ENCODE data around the gene CDC27. TPM values are rescaled to one million over a fixed set of nuclear protein-coding genes. Genes with fewer than 3 reads are reported as not detected.
"Not testable (repeated sequence)": the region's sequence is repeated elsewhere in the genome, so short reads cannot be mapped to it uniquely, and the experiment has no call there.

CDC27 gene
- total RNA-seq: 81.2 TPM
- long read RNA-seq, full-length matches to known transcripts: 1 of 13 reads
- long read RNA-seq, partial matches to known transcripts: 5 of 13 reads
- long read RNA-seq, other reads (novel, unspliced or antisense): 7 of 13 reads

- intact Hi-C loops (cut with DNase I): loop anchor here (5.0 kb wide), 1 partner anchor 33 kb away; no protein-coding TSS in a partner anchor
Observed at GRCh38 chr17:47188876-47189731, at the start of gene CDC27. Gene CDC27, minus strand, starts transcription at chr17:47189295. Its CDS starts 123 bp downstream, at chr17:47189172.

DNA sequence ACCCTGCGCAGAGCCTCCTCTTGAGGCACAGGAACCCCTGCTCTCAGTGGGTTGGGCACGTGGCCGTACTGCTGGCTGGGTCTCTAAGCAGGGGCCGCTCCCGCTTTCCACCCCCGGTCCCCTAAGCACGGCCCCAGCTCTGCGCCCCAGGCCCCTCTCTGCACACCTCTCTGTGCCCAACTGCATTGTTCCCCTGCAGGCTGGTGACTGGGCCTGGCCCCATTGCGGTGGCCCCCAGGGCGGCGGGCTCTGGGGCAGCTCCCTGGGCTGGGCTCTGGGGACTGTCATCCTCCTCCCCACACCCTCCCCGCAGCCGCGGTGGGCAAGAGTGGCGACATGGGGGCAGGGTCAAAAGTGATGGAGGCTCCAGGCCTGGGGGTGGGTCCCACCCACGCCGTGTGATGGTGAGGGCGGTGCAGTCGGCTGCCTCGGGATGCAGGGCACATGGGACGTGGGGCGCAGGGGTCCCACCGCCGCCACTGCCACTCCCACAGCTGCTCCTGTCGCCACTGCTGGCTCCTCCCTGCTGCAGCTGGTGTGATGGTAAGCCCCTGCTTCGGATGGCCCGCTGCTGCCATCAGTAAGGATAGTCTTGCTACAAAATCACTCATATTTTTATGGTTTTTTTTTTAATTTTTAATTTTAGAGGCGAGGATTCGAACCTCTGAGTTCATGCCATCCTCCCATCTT is 49.4 kb upstream of the CDC27 start:
- intact Hi-C loops (cut with DNase I): no loop called here
- DNase-seq (ENCODE audit: low spot score): no peak

More at GRCh38 chr17:47188876-47189731, at the start of gene CDC27:
- peak; percentile 99 for DNase-seq (ENCODE audit: low spot score)

- no peak for DNase-seq (ENCODE audit: low spot score)
- intact Hi-C loops (cut with DNase I): no loop called here
Observed at GRCh38 chr17:47237841-47238240, 48.7 kb upstream of the CDC27 start.

DNA sequence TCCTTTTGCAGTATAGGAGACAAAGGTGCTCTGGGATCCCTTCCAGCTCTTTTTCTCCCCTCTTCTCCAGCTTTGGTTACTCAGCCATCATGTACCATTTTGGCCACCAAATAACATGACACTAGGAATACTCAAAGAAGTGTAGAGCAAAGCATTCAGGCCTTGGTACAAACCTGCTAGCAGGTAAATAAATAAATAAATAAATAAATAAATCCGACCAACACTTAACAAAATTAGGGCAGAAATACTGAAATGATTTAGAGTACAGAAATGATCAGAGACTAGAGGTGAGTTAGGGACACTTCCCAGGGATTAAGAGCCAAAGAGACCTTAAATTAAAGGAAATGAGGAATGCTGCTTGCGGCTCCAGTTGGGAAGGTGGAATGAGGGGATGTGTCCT is 46.8 kb upstream of the CDC27 start:
- no peak for DNase-seq (ENCODE audit: low spot score)
- intact Hi-C loops (cut with DNase I): no loop called here

DNA sequence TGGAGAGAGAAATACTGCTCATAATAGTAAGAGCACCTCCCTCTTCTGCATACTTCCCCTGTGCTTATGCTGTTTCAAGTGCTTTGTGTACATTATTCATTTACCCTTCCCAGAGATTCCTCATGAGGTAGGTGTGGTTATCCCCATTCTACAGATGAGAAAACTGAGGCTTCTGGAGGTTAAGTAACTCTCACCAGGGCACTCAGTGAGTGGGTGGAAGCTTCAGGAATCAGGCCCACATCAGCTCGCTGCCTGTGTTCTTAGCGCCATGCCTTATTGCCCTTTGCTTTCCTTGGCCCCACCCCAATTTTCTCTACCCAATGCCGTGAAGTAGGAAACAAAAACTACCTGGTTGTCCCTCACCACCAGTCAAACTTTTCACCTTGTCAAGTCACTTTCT is 46.4 kb upstream of the CDC27 start:
- intact Hi-C loops (cut with DNase I): no loop called here

GRCh38 chr17:47232465-47232864 is 43.4 kb upstream of the CDC27 start:
- no peak for DNase-seq (ENCODE audit: low spot score)
- intact Hi-C loops (cut with DNase I): no loop called here

More for the DNA sequence above, 46.4 kb upstream of the CDC27 start:
- DNase-seq (ENCODE audit: low spot score): no peak

- intact Hi-C loops (cut with DNase I): no loop called here
- DNase-seq (ENCODE audit: low spot score): no peak
Observed at GRCh38 chr17:47231866-47232265, 42.8 kb upstream of the CDC27 start.

DNA sequence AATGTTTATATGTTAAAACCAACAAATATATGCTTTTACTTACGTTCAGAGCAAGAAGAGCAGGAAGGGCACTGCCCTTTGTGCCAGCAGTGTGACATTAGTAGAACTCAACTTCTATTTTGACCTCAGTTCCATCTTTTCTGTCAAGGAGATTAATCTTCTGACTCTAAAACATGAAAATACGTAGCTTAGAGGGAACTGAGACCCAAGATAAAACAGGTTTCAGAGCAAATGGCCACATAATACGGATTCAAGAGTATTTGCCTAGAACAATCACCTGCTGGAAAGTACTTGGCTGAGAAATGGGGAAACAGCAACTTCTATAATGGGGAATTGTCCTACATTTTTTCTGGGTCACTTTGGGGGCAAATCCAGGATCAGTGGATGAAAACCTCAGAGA is 42.2 kb upstream of the CDC27 start:
- intact Hi-C loops (cut with DNase I): no loop called here
- DNase-seq (ENCODE audit: low spot score): no peak

DNA sequence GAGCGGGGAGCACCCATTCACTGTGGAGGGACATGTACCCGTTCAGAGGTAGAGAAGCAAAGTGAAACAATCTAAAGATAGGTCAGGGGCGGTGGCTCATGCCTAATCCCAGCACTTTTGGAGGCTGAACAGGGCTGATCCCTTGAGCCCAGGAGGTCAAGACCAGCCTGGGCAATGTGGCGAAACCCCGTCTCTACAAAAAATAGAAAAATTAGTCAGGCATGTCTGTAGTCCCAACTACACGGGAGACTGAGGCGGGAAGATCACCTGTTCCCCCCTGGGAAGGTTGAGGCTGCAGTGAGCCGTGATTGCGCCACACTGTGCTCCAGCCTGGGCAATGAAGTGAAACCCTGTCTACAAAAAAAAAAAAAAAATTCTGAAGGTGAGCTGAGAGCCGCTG is 41.8 kb upstream of the CDC27 start:
- intact Hi-C loops (cut with DNase I): no loop called here
- DNase-seq (ENCODE audit: low spot score): no peak

DNA sequence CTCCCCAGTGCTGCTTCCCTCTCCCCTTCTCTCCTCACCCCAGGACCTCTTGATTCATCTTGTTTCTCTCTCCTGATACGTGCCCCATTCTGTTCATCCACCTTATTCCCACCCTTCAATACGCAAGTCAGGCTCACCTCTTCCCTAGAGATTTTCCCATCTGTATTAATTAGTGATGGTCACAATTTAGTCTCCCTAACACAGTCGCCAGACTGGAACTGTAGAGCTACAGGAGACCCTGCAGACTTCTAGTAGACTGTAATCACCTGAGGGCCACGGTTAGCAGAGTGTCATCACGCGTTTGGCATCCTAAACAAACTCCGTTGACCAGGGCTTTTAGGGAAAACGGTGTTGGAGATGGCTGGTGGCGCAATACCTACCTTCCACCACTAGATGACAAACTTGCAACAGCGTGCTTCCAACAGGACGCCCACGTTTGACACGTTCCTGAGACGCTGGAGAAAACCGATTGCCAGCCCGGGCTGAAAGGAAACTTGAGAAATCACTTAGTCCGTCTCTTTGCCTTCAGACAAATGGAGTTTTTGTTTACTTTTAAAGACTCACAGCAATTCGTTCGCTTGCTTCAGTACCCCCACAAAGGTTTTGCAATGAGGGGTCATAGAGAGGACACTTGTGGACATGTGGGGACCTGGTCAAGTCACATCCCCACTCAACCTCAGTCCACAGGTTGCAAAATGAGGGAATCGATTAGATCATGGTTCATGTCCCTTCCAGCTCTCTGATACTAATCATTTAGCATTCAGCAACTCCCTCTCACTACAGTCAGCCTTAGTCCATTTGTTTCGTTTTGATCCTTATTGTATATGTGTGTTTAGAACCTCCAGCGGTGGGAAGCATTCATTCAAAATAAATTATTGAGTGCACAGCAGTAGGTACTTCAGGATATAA is 40.7 kb upstream of the CDC27 start:
- intact Hi-C loops (cut with DNase I): loop anchor here (1.0 to 10.0 kb wide), 2 partner anchors 87 to 385 kb away; no protein-coding TSS in a partner anchor
- peak; percentile 85 for DNase-seq (ENCODE audit: low spot score)

- intact Hi-C loops (cut with DNase I): loop anchor here (10.0 kb wide), 1 partner anchor 387 kb away; no protein-coding TSS in a partner anchor
- no peak for DNase-seq (ENCODE audit: low spot score)
Observed at GRCh38 chr17:47227862-47228261, 38.8 kb upstream of the CDC27 start.

GRCh38 chr17:47225911-47226688 is 37.0 kb upstream of the CDC27 start:
- intact Hi-C loops (cut with DNase I): loop anchor here (10.0 kb wide), 1 partner anchor 389 kb away; no protein-coding TSS in a partner anchor
- no peak for DNase-seq (ENCODE audit: low spot score)

DNA sequence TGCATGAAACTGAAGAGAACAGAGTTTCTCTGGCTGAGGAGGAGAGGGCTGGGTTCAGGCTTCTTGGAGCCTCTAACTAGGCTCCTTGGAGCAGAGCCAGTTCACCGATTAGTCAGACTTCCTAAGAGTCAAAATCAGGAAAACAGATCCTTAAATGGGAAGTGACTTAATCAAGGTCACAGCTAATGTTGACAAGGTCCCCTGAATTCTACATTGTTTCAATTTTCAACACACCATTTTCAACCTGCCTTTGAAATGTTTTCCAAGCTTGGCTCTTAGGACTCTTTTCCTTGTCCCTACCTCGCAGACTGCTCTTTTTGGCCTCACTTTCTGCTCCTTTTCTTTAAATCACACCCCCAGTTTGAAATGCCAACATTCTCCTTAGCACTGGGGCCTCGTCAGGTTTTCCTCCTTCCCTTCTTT is 36.4 kb upstream of the CDC27 start:
- no peak for DNase-seq (ENCODE audit: low spot score)
- intact Hi-C loops (cut with DNase I): loop anchor here (10.0 kb wide), 1 partner anchor 389 kb away; no protein-coding TSS in a partner anchor

GRCh38 chr17:47224966-47225365 is 35.9 kb upstream of the CDC27 start:
- intact Hi-C loops (cut with DNase I): loop anchor here (5.0 to 10.0 kb wide), 2 partner anchors 38 to 390 kb away; partner anchors contain the start of gene CDC27
- DNase-seq (ENCODE audit: low spot score): no peak

- intact Hi-C loops (cut with DNase I): loop anchor here (5.0 to 10.0 kb wide), 2 partner anchors 37 to 391 kb away; partner anchors contain the start of gene CDC27
- not testable (repeated sequence) for DNase-seq (ENCODE audit: low spot score)
Observed at GRCh38 chr17:47224077-47224476, 35.0 kb upstream of the CDC27 start.

DNA sequence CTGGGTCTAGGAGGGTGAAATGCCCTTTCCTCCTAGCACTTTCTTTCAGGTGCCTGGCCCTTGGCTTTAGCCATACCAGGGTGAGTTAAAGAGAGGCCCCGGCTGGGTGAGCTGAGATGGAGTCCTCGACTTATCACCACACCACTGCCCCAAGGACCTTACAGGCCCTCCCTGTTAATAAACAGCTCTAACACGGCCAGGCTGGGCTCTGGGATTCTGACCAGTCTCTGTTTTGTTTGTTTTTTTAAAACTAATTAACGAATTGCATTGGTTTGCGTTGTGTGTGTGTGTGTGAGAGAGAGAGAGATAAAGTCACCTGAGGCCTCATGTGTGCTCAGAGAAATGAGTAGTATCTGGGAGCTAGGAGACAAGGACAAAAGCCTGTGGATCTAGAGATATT is 34.4 kb upstream of the CDC27 start:
- intact Hi-C loops (cut with DNase I): loop anchor here (5.0 to 10.0 kb wide), 2 partner anchors 36 to 391 kb away; partner anchors contain the start of gene CDC27
- no peak for DNase-seq (ENCODE audit: low spot score)

- no peak for DNase-seq (ENCODE audit: low spot score)
- intact Hi-C loops (cut with DNase I): loop anchor here (5.0 to 10.0 kb wide), 2 partner anchors 36 to 392 kb away; partner anchors contain the start of gene CDC27
Observed at GRCh38 chr17:47223007-47223406, 33.9 kb upstream of the CDC27 start.

- DNase-seq (ENCODE audit: low spot score): no peak
- intact Hi-C loops (cut with DNase I): loop anchor here (5.0 to 10.0 kb wide), 2 partner anchors 35 to 393 kb away; partner anchors contain the start of gene CDC27
Observed at GRCh38 chr17:47222047-47222446, 33.0 kb upstream of the CDC27 start.
